Effector memory CD4-positive, alpha-beta T cell (primary cell): ENCODE data around the gene KY.

Experiments used
- DNase-seq, 3 donors: peaks; one replicate each; pipeline ENCODE4 v3.0.0-alpha.2; 2020
- H3K27ac ChIP-seq: 2 replicates; pipeline ENCODE4 v1.7.0; 2013; ENCODE audit warnings: mild to moderate bottlenecking, low read length, moderate library complexity; ENCODE audit not compliant: insufficient read depth, poor library complexity, severe bottlenecking
- H3K27me3 ChIP-seq: replicated peaks from 2 replicates; pipeline ENCODE4 v1.7.0; 2013; ENCODE audit warnings: mild to moderate bottlenecking, low read length; ENCODE audit not compliant: insufficient read depth, control insufficient read depth, poor library complexity, severe bottlenecking
- H3K36me3 ChIP-seq: 2 replicates; pipeline ENCODE4 v1.7.0; 2013; ENCODE audit warnings: mild to moderate bottlenecking, low read length, moderate library complexity; ENCODE audit not compliant: control insufficient read depth, insufficient read depth
- H3K4me1 ChIP-seq: 2 replicates; pipeline ENCODE4 v1.7.0; 2013; ENCODE audit warnings: low read length, mild to moderate bottlenecking; ENCODE audit not compliant: control insufficient read depth, insufficient read depth, poor library complexity, severe bottlenecking
- H3K4me3 ChIP-seq: 2 replicates; pipeline ENCODE4 v1.7.0; 2013; ENCODE audit warnings: low read length, low read depth, mild to moderate bottlenecking; ENCODE audit not compliant: insufficient read depth, poor library complexity, severe bottlenecking
- H3K9me3 ChIP-seq: 2 replicates; pipeline ENCODE4 v1.7.0; 2013; ENCODE audit warnings: mild to moderate bottlenecking, low read length, moderate library complexity; ENCODE audit not compliant: control insufficient read depth

The KY gene

DNA sequence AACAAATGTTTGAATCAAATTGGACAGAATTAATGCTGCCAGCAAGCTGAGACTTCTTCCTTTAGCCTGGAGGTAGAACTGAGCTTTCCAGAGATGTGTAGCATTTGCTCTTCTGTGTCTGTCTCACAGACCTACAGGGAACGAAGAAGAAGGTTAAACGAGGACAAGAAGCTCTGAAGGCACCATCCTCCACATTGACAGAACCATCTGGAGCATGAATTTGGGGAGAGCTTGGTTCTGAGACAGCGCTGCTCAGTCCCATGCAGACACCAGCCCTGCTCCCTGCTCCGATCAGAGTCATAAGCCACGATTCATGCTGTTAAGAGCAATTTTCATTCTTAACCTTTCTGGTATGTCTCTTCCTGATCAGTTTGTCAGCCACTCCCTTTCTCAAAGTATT, 7.7 kb upstream of the KY start:
- Histone ChIP-seq H3K27ac (no peak overlapping the region), H3K4me3 (no peak overlapping the region), H3K36me3 (no peaks in the 10 kb centered on the region)

GRCh38 chr3:134656211-134656800, 5.5 kb upstream of the KY start:
- H3K4me1 ChIP-seq = no peaks in the 10 kb centered on the region
- H3K36me3 ChIP-seq = no peaks in the 10 kb centered on the region
- H3K27ac ChIP-seq = no peak overlapping the region
- no peak for DNase-seq
- no peaks in the 10 kb centered on the region for H3K9me3 ChIP-seq
- no peaks in the 10 kb centered on the region for H3K27me3 ChIP-seq
- H3K4me3 ChIP-seq = no peak overlapping the region

More for the DNA sequence above, 7.7 kb upstream of the KY start:
- DNase-seq = no peak
- no peaks in the 10 kb centered on the region for H3K9me3 ChIP-seq
- H3K4me1 ChIP-seq = no peaks in the 10 kb centered on the region
- H3K27me3 ChIP-seq = no peaks in the 10 kb centered on the region

GRCh38 chr3:134655706-134656105, 4.9 kb upstream of the KY start:
- no peaks in the 10 kb centered on the region for H3K36me3 ChIP-seq
- H3K27me3 ChIP-seq = no peaks in the 10 kb centered on the region
- H3K27ac ChIP-seq = no peak overlapping the region
- no peak for DNase-seq
- no peak overlapping the region for H3K4me3 ChIP-seq
- no peaks in the 10 kb centered on the region for H3K9me3 ChIP-seq
- H3K4me1 ChIP-seq = no peaks in the 10 kb centered on the region

GRCh38 chr3:134654031-134654430, 3.2 kb upstream of the KY start:
- DNase-seq = no peak
- Histone ChIP-seq H3K36me3 (no peaks in the 10 kb centered on the region), H3K4me1 (no peaks in the 10 kb centered on the region), H3K27ac (no peak overlapping the region), H3K4me3 (no peak overlapping the region), H3K9me3 (no peaks in the 10 kb centered on the region), H3K27me3 (no peaks in the 10 kb centered on the region)

DNA sequence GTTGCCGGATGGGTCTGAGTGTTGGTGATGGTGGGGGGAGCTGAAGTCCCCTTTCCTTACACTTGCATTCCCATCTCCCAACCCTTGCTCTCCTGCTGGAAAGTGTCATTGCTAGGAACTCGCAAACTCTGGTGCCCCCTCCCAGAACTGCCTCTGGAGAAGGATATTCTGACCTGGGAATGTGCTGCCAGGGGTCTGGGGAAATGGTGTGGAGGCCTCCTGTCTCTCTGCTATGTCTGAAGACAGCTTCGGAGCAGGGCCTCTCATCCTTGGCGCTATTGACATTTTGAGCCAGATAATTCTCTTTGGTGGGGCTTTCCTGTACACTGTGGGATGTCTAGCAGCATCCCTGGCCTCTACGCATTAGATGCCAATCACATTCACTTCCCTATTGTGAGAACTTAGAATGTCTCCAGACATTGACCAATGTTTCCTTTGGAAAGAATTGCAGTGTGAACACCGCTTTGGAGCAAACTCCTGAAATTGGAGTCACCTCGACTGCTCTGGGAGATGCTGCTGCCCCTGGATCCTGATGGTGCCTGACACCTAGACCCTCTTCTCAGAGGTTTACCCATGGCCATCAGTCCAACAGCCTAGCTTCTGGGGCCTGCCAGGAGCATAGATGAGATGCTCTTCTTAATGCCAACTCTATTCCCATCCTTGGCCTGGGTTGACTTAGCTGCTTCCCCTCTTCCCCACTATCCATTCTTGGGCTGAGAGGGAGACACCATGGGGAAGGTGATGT, 2.2 kb upstream of the KY start:
- Histone ChIP-seq H3K9me3 (no peaks in the 10 kb centered on the region), H3K4me3 (no peak overlapping the region), H3K4me1 (no peaks in the 10 kb centered on the region), H3K27ac (no peak overlapping the region), H3K36me3 (no peaks in the 10 kb centered on the region), H3K27me3 (no peaks in the 10 kb centered on the region)
- no peak for DNase-seq

GRCh38 chr3:134652409-134652831, 1.6 kb upstream of the KY start:
- no peaks in the 10 kb centered on the region for H3K9me3 ChIP-seq
- no peak for DNase-seq
- H3K27me3 ChIP-seq = no peaks in the 10 kb centered on the region
- no peak overlapping the region for H3K27ac ChIP-seq
- no peaks in the 10 kb centered on the region for H3K36me3 ChIP-seq
- H3K4me3 ChIP-seq = no peak overlapping the region
- no peaks in the 10 kb centered on the region for H3K4me1 ChIP-seq

DNA sequence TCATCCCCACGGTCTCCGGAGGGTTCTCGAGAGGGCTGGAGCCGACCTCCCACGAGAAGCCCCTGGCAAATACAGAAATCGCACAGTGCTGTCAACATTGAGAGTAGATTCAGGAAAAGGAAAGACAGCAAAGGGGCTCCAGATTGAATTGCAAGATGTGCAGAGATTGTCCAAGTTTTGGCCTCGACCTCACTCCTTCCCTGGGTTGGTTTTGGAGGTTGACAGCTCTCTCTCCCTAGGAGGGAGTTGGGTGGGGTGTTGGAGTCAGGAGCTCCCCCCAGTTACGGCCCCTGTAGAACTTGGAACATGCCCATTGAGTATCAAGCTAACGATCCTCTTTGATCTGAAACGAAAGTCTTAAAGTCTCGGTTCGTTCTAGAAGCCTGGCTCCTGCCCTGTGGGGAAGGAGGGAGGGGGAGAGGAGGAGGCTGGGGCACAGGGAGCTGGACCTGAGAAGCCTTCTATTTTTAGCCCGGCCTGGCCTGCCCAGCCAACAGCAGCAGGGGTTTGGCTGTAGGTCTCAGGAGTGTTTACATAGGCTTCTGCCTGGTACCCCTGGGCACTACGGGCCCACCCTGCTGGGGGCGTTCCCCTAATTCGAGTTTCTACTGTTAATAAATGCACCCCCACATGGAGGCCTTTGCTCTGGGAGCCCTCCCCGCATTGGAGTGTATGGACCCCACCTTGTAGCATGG, 672 bp upstream of the KY start:
- no peak for DNase-seq
- Histone ChIP-seq H3K27ac (no peak overlapping the region), H3K27me3 (no peaks in the 10 kb centered on the region), H3K36me3 (no peaks in the 10 kb centered on the region), H3K9me3 (no peaks in the 10 kb centered on the region), H3K4me3 (no peak overlapping the region), H3K4me1 (no peaks in the 10 kb centered on the region)

DNA sequence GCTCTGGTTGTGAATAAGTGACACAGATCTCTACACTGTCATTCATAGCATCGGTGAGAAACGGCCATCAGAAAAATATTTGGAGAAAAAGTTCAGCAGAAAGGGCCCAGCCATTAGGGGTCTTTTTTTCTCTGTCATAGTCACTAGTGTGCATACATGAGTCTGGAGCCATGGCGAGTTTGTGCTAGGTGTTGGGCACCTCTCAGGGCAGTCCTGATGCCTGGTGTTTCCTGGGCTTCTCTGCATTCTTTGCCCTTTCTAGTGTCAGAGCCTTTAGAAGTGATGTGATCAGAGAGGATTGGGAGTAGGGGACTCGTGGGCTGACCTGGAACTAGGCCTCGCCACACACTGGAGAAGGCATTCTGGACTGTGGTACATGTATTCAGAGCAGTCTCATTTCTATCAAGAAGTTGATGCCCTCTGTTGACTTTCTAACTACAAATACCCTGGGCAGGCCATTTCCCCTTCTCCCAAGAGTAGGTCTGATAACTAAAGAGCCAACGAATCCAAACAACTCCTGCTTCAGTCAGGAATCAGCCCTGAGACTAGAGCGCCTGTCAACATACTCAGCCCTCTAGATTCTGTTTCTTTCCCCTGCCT, 1.6 kb downstream of the KY start:
- no peaks in the 10 kb centered on the region for H3K4me1 ChIP-seq
- H3K27me3 ChIP-seq = no peaks in the 10 kb centered on the region
- no peaks in the 10 kb centered on the region for H3K36me3 ChIP-seq

GRCh38 chr3:134647902-134648760, 2.7 kb downstream of the KY start:
- H3K4me1 ChIP-seq = no peaks in the 10 kb centered on the region
- no peaks in the 10 kb centered on the region for H3K36me3 ChIP-seq
- H3K27me3 ChIP-seq = no peaks in the 10 kb centered on the region
- no peak overlapping the region for H3K4me3 ChIP-seq
- DNase-seq = no peak
- no peaks in the 10 kb centered on the region for H3K9me3 ChIP-seq
- H3K27ac ChIP-seq = no peak overlapping the region

More for the DNA sequence above, 1.6 kb downstream of the KY start:
- no peaks in the 10 kb centered on the region for H3K9me3 ChIP-seq
- H3K4me3 ChIP-seq = no peak overlapping the region
- H3K27ac ChIP-seq = no peak overlapping the region
- no peak for DNase-seq
